Measurements from ENCODE around the gene TIAM2. TPM values are rescaled to one million over a fixed set of nuclear protein-coding genes. Genes with fewer than 3 reads are reported as not detected.

TIAM2 gene
- polyA plus RNA-seq, 1 experiment = 12.6 TPM

GRCh38 chr6:155108070-155108820 is 113.1 kb downstream of the TIAM2 start:
- CTCF ChIA-PET = no interaction called here
- no peaks in the 10 kb centered on the region for H3K9me3 ChIP-seq (ENCODE audit: control insufficient read depth, insufficient read depth, low read length)
- no peaks in the 10 kb centered on the region for H3K27me3 ChIP-seq (ENCODE audit: control insufficient read depth, insufficient read depth, low read length)
- H3K27ac ChIP-seq (ENCODE audit: low read depth, low read length) = no peak overlapping the region
- H3K4me3 ChIP-seq (ENCODE audit: low read depth, low read length) = no peak overlapping the region
- no peak for DNase-seq (ENCODE audit: low read depth, low spot score)
- TF ChIP-seq CTCF (IDR thresholded peaks at IDR 0.05; ENCODE audit: low read depth, low read length) = no peak
- POLR2A ChIA-PET = no interaction called here

- CTCF ChIA-PET = no interaction called here
- DNase-seq (ENCODE audit: low read depth, low spot score) = no peak
Measured at GRCh38 chr6:155110721-155111120, 115.6 kb downstream of the TIAM2 start.

GRCh38 chr6:155112757-155113156 is 117.6 kb downstream of the TIAM2 start:
- TF ChIP-seq CTCF (IDR thresholded peaks at IDR 0.05; ENCODE audit: low read depth, low read length) = no peak
- H3K9me3 ChIP-seq (ENCODE audit: control insufficient read depth, insufficient read depth, low read length) = no peaks in the 10 kb centered on the region
- no peak overlapping the region for H3K27ac ChIP-seq (ENCODE audit: low read depth, low read length)
- ChIA-PET CTCF (no interaction called here), POLR2A (no interaction called here)
- DNase-seq (ENCODE audit: low read depth, low spot score) = no peak
- H3K4me3 ChIP-seq (ENCODE audit: low read depth, low read length) = no peak overlapping the region
- H3K27me3 ChIP-seq (ENCODE audit: control insufficient read depth, insufficient read depth, low read length) = no peaks in the 10 kb centered on the region

More at GRCh38 chr6:155110721-155111120, 115.6 kb downstream of the TIAM2 start:
- no peaks in the 10 kb centered on the region for H3K9me3 ChIP-seq (ENCODE audit: control insufficient read depth, insufficient read depth, low read length)
- POLR2A ChIA-PET = no interaction called here
- H3K27me3 ChIP-seq (ENCODE audit: control insufficient read depth, insufficient read depth, low read length) = no peaks in the 10 kb centered on the region
- no peak overlapping the region for H3K27ac ChIP-seq (ENCODE audit: low read depth, low read length)
- H3K4me3 ChIP-seq (ENCODE audit: low read depth, low read length) = no peak overlapping the region
- TF ChIP-seq CTCF (IDR thresholded peaks at IDR 0.05; ENCODE audit: low read depth, low read length) = no peak

- POLR2A ChIA-PET = interaction anchor here (1.6 kb wide), 1 partner anchor 26 kb away, joined by 3 read pairs; no protein-coding TSS in a partner anchor
Measured at GRCh38 chr6:155115893-155116570, 120.9 kb downstream of the TIAM2 start.

More at GRCh38 chr6:155115893-155116570, 120.9 kb downstream of the TIAM2 start:
- CTCF ChIA-PET = interaction anchor here (0.8 to 1.4 kb wide), 5 partner anchors 12 to 248 kb away, joined by 3 to 4 read pairs (median 3); no protein-coding TSS in a partner anchor
- no peak for DNase-seq (ENCODE audit: low read depth, low spot score)
- Histone ChIP-seq H3K4me3 (ENCODE audit: low read depth, low read length) (no peak overlapping the region), H3K27me3 (ENCODE audit: control insufficient read depth, insufficient read depth, low read length) (no peaks in the 10 kb centered on the region), H3K27ac (ENCODE audit: low read depth, low read length) (no peak overlapping the region), H3K9me3 (ENCODE audit: control insufficient read depth, insufficient read depth, low read length) (no peaks in the 10 kb centered on the region)
- no peak for TF ChIP-seq CTCF (IDR thresholded peaks at IDR 0.05; ENCODE audit: low read depth, low read length)
